A549 (cell line): ENCODE data around the gene HNRNPA0.

Experiments
- CTCF ChIP-seq: fragments of >200 bp; sonication (Bioruptor Twin); formaldehyde crosslinking; IDR thresholded peaks from 3 replicates; pipeline ENCODE4 v1.5.1; 2016
- MAFK ChIP-seq: fragments of 450-650 bp; IDR thresholded peaks from 2 replicates; pipeline ENCODE4 v1.6.1; 2014; ENCODE audit not compliant: partially characterized antibody
- RFX5 ChIP-seq: fragments of 450-650 bp; IDR thresholded peaks from 2 replicates; pipeline ENCODE4 v1.7.1; 2014; ENCODE audit warnings: antibody characterized with exemption, mild to moderate bottlenecking, moderate library complexity
- ZFP36 ChIP-seq: fragments of 450-650 bp; IDR thresholded peaks from 2 replicates; pipeline ENCODE4 v1.6.1; 2014; ENCODE audit warnings: borderline replicate concordance; ENCODE audit not compliant: partially characterized antibody

GRCh38 chr5:137714946-137715345, 39.2 kb downstream of the HNRNPA0 start:
- TF ChIP-seq MAFK (no peak), CTCF (no peak), RFX5 (no peak), ZFP36 (no peak)
